ENCODE results near the gene CCDC188.

DNA sequence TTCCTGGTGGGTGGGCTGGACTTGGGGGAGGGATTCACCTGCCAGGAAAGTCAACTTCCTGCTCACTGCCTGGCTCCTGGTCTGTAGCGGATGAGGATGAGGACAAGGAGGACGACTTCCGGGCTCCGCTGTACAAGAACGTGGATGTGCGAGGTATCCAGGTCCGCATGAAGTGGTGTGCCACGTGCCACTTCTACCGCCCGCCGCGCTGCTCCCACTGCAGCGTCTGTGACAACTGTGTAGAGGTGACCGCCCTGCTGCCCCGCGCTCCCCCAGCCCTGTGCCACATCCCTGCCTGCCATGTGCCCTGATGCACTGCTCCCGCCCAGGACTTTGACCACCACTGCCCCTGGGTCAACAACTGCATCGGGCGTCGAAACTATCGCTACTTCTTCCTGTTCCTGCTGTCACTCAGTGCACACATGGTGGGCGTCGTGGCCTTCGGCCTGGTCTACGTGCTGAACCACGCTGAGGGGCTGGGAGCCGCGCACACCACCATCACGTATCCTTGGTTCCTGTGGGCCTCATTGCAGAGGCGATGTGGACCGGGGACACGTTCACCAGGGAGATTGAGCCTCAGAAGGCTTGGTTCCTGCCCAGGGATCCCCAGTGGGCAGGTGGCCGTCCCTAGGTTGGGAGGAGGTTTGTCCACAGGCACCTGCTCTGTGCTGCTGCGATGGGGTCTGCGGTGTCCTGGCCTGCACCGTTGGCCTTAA lies 11.3 kb downstream of the CCDC188 start:
- TF ChIP-seq GATA2 (IDR thresholded peaks at IDR 0.05; ENCODE audit: low read depth, low read length) (no peak), GATA3 (IDR thresholded peaks at IDR 0.05; ENCODE audit: low read depth, low read length) (no peak)
